WI38 (cell line): ENCODE results near the gene SLIT1.

Experiments used
- H3K4me3 ChIP-seq: 2 replicates; pipeline ENCODE4 v1.5.1; 2011; ENCODE audit warnings: low read depth, mild to moderate bottlenecking, control low read depth, low read length
- CTCF ChIP-seq: IDR thresholded peaks from 2 replicates; pipeline ENCODE4 v1.5.1; 2012; ENCODE audit warnings: low read depth, mild to moderate bottlenecking, control low read depth, low read length

Gene SLIT1

GRCh38 chr10:96986200-96986856 is 199.4 kb downstream of the SLIT1 start:
- TF ChIP-seq CTCF: no peak
- no peak overlapping the region for H3K4me3 ChIP-seq

- no peak overlapping the region for H3K4me3 ChIP-seq
- no peak for TF ChIP-seq CTCF
Observed at GRCh38 chr10:96984541-96985131, 201.1 kb downstream of the SLIT1 start.

- no peak overlapping the region for H3K4me3 ChIP-seq
- no peak for TF ChIP-seq CTCF
Observed at GRCh38 chr10:96982149-96982930, 203.4 kb downstream of the SLIT1 start.

GRCh38 chr10:96978621-96979154 is 207.1 kb downstream of the SLIT1 start:
- no peak overlapping the region for H3K4me3 ChIP-seq
- no peak for TF ChIP-seq CTCF

GRCh38 chr10:96975136-96975535 is 210.6 kb downstream of the SLIT1 start:
- no peak for TF ChIP-seq CTCF
- no peak overlapping the region for H3K4me3 ChIP-seq

- H3K4me3 ChIP-seq: no peak overlapping the region
- no peak for TF ChIP-seq CTCF
Observed at GRCh38 chr10:96973809-96974747, 211.7 kb downstream of the SLIT1 start.
